GM19099 (cell line): ENCODE measurements around the gene PCDHGA8.

Source experiments
- POLR2A ChIP-seq: IDR thresholded peaks from 3 replicates; pipeline ENCODE4 v1.6.1; 2011; ENCODE audit warnings: low read depth; ENCODE audit not compliant: insufficient read length; ENCODE audit errors: extremely low read depth

The PCDHGA8 gene

DNA sequence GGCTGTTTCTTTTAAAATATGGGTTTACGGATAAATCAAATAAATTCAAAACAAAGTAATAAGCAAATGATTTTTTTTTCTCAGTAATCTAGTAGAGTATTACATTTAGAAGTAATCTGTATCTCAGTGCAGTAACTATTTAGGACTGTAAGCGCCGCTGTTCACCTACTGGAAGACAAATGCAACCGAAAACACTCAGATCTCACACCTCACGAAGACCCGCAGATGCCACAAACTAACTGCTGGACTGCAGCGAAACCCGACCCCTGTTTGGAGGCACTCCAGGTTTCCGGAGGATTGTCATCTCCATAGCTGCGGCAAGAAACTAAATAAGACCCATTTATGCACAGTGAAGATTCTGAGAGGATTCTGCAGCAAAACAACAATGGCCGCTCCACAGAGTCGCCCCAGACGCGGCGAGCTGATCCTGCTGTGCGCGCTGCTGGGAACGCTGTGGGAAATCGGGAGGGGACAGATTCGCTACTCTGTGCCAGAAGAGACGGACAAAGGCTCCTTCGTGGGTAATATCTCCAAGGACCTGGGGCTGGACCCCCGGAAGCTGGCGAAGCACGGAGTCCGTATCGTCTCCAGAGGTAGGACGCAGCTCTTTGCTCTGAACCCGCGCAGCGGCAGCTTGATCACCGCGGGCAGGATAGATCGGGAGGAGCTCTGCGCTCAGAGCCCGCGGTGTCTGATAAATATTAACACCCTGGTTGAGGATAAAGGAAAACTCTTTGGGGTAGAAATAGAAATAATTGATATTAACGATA, at the start of gene PCDHGA8:
TSS of gene PCDHGA8 (plus strand) at position 205 of the 770 bp plus-strand sequence. CDS start at position 386, 181 bp downstream.
- no peak for TF ChIP-seq POLR2A

DNA sequence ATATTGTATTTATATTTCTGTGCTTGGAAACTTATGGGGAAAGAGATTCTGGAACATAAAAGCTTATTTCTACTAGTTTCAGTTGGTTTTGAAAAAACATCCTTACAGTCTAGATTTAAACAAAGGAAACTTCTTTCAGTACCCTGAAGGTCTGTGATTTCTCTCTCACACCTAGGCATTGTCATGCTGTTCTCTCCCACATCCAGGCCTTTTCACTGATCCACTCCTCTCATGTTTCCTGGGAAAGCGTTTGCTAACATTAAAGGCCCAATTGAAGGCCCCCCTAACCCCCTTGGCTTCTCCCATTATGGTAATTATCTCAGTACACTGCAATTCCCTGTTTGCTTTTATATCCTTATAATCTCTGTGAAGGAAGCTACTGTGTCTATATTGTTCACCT, 49.7 kb upstream of the PCDHGA8 start:
- TF ChIP-seq POLR2A: no peak

DNA sequence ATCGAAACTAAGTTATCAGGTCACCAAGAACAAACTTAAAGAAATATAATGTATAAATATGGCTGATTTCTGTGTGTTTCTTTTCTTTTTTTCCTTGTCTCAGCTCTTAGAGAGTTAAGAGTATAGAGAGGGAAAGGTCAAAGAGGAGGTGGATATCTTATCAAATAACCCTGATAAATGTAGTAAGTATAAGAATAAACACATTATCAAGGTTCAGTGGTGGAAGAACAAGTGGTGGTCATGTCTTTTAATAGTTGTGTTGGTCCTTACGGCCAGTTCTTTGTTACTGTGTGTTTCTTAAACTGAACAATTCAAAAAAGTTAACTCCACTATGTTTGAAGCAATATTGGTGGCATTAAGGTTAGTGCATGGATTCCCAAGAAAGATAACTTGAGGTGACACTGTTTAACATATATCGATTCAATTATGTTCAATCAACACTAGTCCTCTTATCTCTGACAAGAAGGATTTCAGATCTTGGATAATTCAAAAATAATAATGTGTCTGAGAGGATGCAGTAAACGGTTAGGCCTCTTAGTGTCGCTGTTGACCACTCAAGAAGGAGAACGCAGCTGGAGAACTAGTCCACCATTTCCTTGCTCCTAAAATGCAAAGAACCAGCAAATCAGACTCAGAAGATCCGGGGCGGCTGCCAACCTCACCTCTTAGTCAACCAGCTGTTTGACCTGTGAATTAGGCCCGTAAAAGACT, 49.0 kb upstream of the PCDHGA8 start, which contains the start of gene PCDHGA3:
TSS of gene PCDHGA3 (plus strand) at position 588 of the 711 bp plus-strand sequence. CDS start 205 bp downstream, outside the sequence.
- no peak for TF ChIP-seq POLR2A

DNA sequence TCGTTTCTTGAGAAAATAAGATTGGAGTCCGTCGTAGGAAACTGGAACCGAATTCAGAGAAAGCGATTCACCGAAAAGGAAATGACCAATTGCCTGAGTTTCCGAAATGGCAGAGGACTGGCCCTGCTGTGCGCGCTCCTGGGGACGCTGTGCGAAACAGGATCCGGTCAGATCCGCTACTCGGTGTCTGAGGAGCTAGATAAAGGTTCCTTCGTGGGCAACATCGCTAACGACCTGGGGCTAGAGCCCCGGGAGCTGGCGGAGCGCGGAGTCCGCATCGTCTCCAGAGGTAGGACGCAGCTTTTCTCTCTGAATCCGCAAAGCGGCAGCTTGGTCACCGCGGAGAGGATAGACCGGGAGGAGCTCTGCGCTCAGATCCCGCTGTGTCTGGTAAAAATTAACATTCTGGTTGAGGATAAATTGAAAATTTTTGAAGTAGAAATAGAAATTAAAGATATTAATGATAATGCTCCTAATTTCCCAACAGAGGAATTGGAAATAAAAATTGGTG, 48.4 kb upstream of the PCDHGA8 start:
- TF ChIP-seq POLR2A: no peak

DNA sequence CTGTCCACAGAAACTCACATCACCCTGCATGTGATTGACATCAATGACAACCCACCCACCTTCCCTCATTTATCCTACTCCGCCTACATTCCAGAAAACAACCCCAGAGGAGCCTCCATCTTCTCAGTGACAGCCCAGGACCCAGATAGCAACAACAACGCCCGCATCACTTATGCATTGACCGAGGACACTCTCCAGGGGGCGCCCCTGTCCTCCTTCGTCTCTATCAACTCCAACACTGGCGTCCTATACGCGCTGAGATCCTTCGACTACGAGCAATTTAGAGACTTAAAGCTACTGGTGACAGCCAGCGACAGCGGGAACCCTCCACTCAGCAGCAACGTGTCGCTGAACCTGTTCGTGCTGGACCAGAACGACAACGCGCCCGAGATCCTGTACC, 47.1 kb upstream of the PCDHGA8 start:
- TF ChIP-seq POLR2A: no peak

DNA sequence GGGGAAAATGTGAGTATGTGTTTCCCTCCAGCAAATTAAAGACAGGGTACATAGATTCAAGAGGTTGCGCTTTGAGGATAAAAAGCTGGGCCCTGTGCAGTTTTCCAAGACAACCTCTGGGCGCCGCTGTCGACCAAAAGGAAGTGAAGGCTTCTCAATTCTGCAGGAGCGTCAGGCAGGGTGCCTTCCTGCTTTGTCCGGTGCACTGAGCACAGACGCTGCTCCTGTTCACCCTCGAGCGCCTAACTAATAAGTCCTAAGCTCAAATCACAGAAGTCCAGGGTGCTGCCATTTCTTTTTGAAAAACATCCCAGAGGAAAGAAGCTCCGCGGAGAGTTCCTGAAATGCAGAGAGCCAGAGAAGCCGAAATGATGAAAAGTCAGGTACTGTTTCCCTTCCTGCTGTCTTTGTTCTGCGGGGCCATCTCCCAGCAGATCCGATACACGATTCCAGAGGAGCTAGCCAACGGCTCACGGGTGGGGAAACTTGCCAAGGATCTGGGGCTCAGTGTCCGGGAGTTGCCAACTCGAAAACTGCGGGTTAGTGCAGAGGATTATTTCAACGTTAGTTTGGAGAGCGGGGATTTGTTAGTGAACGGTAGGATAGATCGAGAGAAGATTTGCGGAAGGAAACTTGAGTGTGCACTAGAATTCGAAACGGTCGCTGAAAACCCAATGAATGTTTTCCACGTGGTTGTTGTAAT, 42.4 kb upstream of the PCDHGA8 start, which contains the start of gene PCDHGB1:
TSS of gene PCDHGB1 (plus strand) at position 183 of the 703 bp plus-strand sequence. CDS start at position 345, 162 bp downstream.
- no peak for TF ChIP-seq POLR2A

DNA sequence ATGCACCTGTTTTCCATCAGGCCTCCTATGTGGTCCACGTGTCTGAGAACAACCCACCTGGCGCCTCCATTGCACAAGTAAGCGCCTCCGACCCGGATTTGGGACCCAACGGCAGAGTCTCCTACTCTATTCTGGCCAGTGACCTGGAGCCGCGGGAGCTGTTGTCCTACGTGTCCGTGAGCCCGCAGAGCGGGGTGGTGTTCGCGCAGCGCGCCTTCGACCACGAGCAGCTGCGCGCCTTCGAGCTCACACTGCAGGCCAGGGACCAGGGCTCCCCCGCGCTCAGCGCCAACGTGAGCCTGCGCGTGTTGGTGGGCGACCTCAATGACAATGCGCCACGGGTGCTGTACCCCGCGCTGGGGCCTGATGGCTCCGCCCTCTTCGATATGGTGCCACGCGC, 40.8 kb upstream of the PCDHGA8 start:
- TF ChIP-seq POLR2A: no peak

DNA sequence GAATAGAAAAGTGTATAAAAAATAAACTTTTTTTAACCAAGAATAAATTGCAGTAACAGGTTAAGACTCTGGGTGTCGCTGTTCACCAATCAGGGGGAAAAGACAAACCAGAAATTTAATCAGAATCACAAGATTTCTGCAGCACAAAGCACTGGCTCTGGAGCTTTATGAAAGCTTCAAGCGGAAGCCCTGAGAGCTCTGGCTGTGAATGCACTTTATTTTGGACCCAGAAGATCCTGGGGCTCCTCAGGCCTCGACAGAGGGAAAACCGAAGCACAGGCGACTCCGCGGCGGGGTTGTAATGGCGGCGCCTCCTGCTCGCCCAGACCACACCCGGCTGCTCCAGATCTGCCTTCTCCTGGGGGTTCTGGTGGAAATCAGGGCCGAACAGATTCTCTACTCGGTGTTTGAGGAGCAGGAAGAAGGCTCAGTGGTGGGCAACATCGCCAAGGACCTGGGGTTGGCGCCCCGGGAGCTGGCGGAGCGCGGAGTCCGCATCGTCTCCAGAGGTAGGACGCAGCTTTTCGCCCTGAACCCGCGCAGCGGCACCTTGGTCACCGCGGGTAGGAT, 37.4 kb upstream of the PCDHGA8 start, which contains the start of gene PCDHGA4:
TSS of gene PCDHGA4 (plus strand) at position 122 of the 570 bp plus-strand sequence. CDS start at position 209, 87 bp downstream.
- TF ChIP-seq POLR2A: no peak

DNA sequence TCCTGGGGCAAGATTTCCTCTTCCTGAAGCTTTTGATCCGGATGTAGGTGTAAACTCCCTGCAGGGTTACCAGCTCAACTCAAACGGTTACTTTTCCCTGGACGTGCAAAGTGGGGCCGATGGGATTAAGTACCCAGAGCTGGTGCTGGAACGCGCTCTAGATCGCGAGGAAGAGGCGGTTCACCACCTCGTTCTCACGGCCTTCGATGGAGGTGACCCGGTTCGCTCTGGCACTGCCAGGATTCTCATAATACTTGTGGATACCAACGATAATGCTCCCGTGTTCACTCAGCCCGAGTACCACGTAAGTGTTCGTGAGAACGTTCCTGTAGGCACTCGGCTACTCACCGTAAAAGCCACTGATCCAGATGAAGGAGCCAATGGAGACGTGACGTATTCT, 36.8 kb upstream of the PCDHGA8 start:
- TF ChIP-seq POLR2A: no peak

DNA sequence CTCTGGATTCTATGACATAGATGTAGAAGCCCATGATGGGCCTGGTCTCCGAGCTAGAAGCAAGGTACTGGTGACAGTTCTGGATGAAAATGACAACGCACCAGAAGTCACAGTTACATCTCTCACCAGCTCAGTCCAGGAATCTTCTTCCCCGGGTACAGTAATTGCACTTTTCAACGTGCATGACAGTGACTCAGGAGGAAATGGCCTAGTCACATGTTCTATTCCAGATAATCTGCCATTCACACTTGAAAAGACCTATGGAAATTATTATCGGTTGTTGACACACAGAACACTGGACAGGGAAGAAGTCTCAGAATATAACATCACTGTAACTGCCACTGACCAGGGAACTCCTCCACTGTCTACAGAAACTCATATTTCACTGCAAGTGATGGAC, 36.3 kb upstream of the PCDHGA8 start:
- TF ChIP-seq POLR2A: no peak

DNA sequence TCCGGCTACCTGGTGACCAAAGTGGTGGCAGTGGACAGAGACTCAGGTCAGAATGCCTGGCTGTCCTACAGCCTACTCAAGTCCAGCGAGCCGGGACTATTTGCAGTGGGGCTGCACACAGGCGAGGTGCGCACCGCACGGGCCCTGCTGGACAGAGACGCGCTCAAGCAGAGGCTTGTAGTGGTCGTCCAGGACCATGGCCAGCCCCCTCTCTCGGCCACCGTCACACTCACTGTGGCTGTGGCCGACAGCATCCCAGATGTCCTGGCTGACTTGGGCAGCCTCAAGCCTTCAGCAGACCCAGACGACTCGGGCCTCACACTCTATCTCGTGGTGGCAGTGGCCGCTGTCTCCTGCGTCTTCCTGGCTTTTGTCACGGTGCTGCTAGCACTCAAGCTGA, 35.5 kb upstream of the PCDHGA8 start:
- TF ChIP-seq POLR2A: no peak

DNA sequence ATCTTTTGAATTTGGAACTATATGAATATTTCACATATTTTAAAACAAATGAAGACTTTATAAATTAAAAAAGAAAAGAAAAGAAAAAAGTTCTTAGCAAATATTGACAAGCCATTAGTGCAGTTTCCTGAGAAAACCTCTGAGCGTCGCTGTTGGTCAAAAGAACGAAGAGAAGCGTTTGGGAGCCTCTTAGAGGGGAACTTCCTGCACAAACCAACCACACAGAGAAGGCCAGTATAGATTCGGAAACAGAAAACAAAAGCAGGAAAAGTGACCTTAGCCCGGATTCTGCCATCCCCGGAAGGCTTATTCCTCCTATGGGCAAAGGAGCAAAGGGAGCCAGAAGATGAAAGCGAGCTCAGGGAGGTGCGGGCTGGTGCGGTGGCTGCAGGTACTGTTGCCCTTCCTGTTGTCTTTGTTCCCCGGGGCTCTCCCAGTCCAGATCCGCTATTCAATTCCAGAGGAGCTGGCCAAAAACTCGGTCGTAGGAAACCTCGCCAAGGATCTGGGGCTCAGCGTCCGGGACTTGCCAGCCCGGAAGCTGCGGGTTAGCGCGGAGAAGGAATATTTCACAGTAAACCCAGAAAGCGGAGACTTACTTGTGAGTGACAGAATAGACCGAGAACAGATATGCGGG, 32.5 kb upstream of the PCDHGA8 start, which contains the start of gene PCDHGB2:
TSS of gene PCDHGB2 (plus strand) at position 205 of the 637 bp plus-strand sequence. CDS start at position 347, 142 bp downstream.
- no peak for TF ChIP-seq POLR2A

DNA sequence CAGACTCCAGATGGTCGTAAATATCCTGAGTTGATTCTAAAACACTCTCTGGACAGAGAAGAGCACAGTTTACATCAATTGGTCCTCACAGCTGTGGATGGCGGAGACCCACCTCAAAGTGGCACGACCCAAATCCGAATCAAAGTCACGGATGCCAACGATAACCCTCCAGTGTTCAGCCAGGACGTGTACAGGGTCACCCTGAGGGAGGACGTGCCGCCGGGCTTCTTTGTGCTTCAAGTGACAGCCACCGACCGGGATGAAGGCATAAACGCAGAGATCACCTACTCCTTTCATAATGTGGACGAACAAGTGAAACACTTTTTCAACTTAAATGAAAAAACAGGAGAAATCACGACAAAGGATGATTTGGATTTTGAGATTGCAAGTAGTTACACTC, 31.7 kb upstream of the PCDHGA8 start:
- TF ChIP-seq POLR2A: no peak

DNA sequence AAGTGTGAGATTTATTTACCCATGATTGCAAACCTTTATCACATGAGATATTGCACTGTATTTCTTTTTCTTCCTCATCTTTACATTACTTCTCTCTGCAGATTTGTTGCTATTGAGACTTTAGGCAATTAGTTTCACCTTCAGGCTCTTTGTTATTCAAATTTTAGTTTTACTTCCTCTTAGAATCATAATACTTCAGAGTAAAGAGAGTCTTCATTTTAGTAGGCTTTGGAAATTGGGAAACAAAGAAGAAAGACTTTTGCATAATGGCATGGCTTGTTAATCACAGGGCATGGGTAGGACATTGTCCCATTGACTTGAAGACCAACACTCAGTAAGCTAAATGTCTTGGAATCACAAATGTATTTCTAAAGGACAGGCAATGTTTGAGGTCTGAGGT, 29.7 kb upstream of the PCDHGA8 start:
- no peak for TF ChIP-seq POLR2A
